NK-92 (cell line): ENCODE results near the gene UBE2O.

Experiments
- DNase-seq: peaks from one replicate; lab custom pipeline; 2025; ENCODE audit not compliant: unreplicated experiment; lab: John Stamatoyannopoulos, UW

The UBE2O gene

GRCh38 chr17:76485569-76485968 is 32.6 kb upstream of the UBE2O start:
- no peak for DNase-seq

DNA sequence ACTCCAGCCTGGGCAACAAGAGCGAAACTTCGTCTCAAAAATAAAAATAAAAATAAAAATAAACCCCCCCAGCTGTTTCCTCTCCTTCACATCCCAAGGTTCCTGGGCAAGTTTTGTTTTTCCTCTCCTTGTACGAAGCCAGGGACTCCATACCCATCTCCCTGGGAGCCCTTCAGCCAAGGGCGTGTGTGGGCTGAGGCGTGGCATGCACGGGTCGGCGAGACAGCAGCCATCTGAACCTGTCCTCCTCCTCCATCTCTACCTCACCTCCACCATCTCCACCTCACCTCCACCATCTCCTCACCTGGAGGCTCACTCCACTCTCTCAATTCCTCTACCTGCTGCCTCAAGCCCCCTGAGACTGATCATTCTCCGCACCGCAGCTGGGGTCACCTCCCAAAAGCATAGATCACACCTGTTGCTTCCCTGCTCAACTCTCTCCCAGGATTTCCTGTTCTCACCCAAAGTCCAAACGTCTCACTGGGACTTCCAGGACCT is 31.3 kb upstream of the UBE2O start:
- no peak for DNase-seq

DNA sequence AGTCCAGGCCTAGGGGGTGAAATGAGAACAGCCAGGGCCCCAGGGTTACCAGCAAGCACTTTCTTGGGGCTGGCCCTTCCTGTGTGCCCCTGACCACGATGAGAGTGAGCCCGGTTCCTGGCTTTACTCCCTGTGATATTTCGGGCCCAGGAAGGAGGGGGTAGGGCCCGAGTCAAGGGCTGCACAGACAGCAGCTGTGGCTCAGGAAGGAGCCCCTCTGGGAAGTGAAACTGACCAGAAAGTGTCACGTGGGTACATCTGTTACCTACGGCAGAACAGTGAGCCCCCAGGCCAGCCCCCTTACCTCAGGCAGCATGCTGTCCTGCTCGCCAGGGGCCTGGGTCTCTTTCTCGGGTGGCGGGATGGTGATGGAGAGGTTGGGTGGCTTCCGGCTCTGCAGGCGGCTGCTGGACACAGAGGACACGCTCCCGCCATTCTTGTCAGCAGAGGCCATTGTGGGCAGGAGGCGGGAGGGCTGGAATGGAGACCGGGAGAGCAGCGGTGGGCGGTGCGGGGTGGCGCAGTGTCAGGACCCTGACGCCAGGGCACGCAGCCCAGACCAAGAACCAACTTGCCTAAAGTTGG is 28.2 kb upstream of the UBE2O start:
- no peak for DNase-seq

- DNase-seq, result no peak
Observed at GRCh38 chr17:76480632-76481031, 27.7 kb upstream of the UBE2O start.

GRCh38 chr17:76479515-76480060 is 26.6 kb upstream of the UBE2O start:
- no peak for DNase-seq

- DNase-seq, result no peak
Observed at GRCh38 chr17:76478730-76479514, 26.0 kb upstream of the UBE2O start.

DNA sequence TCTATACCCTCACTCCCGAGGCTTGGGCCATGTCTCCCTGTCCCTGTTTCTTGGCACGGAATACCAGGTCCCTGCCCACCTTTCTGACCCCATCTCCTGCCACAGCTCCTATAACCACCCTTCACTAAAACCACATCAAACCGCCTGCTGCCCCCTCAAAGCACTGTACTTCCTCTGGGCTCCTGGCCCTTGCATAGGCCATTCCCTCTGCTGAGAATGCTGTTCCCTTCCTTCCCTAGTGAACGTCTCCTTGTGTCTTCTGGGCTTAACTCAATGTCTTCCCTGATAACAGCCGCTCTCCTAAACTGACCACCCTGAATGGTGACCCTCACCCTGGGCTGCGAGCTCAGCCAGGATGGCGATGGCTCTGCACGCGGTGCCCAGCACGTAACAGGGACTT is 25.1 kb upstream of the UBE2O start:
- DNase-seq, result no peak

DNA sequence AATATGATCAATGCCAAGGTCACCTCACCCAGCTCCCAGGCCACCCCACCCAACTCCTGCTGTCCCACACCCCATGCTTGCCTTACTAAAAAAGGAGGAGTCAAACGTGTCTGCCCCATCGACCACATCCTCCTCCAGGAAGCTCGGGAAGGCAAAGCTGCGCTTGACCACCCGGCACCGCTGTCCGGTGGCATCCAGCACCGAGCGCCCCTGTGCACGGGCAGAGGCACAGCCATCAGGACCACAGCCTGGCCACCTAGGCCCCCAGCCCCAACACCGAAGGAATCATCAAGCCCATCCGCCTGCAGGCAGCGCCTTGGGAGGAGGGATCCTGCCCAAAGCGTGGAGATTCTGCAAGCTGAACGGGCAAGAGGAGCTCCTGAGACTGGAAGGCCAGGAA is 24.6 kb upstream of the UBE2O start:
- no peak for DNase-seq

- DNase-seq, result no peak
Observed at GRCh38 chr17:76476736-76477135, 23.8 kb upstream of the UBE2O start.

- DNase-seq, result no peak
Observed at GRCh38 chr17:76475302-76475701, 22.4 kb upstream of the UBE2O start.

GRCh38 chr17:76474894-76475293 is 21.9 kb upstream of the UBE2O start:
- no peak for DNase-seq

GRCh38 chr17:76474238-76474637 is 21.3 kb upstream of the UBE2O start:
- DNase-seq, result no peak

GRCh38 chr17:76473541-76473985 is 20.6 kb upstream of the UBE2O start:
- DNase-seq, result no peak

DNA sequence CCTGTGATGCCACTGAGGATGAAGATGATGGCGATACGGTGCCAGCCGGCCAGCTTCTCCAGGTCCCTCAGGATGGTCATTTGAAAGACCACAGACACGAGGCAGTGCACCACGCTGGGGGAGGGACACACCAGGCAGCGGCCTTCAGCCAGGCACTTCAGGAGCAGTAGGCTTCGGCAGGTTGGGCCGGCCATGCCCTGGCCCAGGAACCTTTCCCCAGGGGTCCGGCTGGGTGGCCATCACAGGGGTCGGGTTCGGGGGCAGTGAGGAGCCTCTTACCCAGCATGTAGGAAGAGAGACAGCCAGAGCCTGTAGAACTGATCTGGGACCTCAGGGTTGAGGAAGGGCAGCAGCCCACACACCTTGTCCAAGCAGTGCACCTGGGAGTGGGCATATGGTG is 19.8 kb upstream of the UBE2O start:
- no peak for DNase-seq

DNA sequence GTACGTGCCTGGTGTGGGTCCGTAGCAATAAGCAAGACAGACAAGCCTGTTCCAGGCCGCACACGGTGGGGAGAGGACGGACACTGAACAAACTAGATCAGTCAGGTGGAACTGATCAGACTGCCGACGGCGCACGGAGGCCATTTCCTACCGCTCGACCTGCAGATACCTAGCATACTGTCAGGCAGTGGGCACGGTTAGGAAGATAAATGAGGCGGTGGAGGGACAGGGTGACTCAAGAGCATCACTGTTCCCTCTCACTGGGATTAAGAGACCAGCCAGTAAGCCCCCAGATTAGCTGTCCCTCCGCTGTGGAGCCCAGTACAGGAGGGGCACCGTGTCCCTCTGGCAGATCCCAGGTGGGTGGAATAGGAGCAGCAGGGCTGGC is 19.3 kb upstream of the UBE2O start:
- no peak for DNase-seq

DNA sequence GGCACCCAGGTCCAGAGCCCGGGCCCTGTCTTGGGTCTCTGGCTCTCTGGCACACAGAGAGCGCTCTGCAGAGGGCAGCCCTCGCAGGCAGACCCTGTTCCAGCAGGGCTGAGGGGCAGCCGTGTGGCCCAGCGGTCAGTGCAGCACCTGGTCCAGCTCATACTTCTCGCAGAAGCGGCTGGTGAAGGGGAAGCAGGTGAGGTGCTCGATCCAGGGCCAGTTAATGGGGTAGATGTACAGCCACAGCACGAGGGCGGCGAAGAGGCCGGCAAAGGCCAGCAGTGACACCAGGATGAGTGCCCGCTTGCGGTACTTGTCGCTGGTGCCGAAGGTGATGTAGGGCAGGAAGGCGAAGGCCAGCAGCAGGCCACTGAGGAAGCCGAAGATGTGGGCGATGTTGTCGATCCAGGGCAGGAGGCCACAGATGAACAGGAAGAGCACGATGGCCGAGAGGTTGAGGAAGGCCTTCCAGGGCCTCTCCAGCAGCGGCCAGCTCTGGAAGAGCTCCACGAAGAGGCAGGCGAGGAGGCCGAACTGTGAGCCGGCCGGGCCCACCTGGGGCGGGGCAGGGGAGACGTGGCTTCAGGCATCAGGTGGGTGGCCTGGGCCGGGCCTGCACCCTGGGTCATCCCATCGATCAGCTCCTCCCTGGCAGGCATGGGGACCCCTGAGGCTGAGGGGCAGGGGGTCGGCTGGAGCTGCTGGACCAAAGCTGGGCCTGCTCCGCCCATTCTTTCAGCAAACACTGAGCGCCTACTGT is 18.7 kb upstream of the UBE2O start:
- DNase-seq, result no peak

GRCh38 chr17:76469991-76470739 is 17.2 kb upstream of the UBE2O start:
- no peak for DNase-seq

GRCh38 chr17:76469076-76469990 is 16.4 kb upstream of the UBE2O start:
- no peak for DNase-seq

DNA sequence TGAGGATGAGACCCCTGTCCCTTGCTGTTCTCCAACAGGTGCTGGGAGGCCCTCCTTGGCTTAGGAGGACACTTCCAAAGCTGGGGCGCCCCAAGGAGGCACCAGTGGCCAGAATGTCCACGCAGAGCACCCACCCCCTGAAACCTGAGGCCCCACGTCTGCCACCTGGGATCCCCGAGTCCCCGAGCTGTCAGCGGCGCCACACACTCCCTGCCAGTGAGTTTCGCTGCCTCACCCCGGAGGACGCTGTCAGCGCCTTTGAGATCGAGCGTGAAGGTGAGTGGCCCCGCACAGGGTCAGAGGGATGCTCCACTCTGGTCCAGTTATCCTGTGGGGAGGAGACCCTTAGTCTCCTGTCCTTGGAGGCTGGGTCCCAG is 15.7 kb upstream of the UBE2O start:
- DNase-seq, result no peak
